Stomach (tissue), 4 donors: ENCODE measurements around the gene ADAMTSL3.

Source experiments
- CTCF ChIP-seq, 7 experiments: fragments of 450-650 bp in 4 of 7; fragments of 200-600 bp in 3 of 7; sonication (generic) in 3 of 7; IDR thresholded peaks; one replicate each; pipeline ENCODE4 v1.5.1; 2016 to 2019; ENCODE audit warnings: antibody characterized with exemption in 7 of 7, control low read depth in 2 of 7, mild to moderate bottlenecking in 1 of 7
- EP300 ChIP-seq: sonication (generic); formaldehyde crosslinking; IDR thresholded peaks from one replicate; pipeline ENCODE4 v1.6.1; 2017; ENCODE audit warnings: antibody characterized with exemption
- POLR2A ChIP-seq, 4 donors: fragments of 450-650 bp; IDR thresholded peaks; one replicate each; pipeline ENCODE4 v1.6.1; 2016; ENCODE audit warnings: antibody characterized with exemption in 4 of 4, control low read depth in 2 of 4, mild to moderate bottlenecking in 1 of 4, moderate library complexity in 1 of 4
- POLR2AphosphoS5 ChIP-seq, 3 donors: sonication (generic); formaldehyde crosslinking; IDR thresholded peaks; one replicate each; pipeline ENCODE4 v1.6.1; 2016; ENCODE audit warnings: antibody characterized with exemption in 3 of 3

DNA sequence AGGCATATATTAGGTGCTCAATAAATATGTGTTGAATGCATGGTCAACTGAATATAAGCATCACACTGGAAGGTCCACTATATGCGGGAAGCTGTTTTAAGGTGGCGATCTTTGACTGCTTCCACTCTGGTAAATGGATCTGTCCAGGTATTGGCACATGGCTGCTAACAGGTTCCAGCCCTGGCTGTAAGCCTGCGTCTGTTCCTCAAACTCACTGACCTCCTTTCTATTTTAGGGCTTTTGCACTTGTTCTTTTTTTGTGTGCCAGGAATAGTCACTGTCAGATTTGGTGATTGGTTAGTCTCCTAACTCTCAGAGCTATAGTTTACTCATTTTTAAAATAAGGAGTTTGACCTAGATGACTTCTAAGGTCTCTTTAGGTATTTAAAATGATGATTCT lies 46.2 kb downstream of the ADAMTSL3 start:
- TF ChIP-seq CTCF (IDR thresholded peaks at IDR 0.05) (no peak), EP300 (no peak), POLR2A (IDR thresholded peaks at IDR 0.05) (no peak), POLR2AphosphoS5 (IDR thresholded peaks at IDR 0.05) (no peak)
